ENCODE data around the gene SERPINA3. TPM values are rescaled to one million over a fixed set of nuclear protein-coding genes. Genes with fewer than 3 reads are reported as not detected.

Gene SERPINA3
- total and polyA plus RNA-seq, 2 donors (not counting 1 experiment from before 2014, with no cell fraction given), result not detected

DNA sequence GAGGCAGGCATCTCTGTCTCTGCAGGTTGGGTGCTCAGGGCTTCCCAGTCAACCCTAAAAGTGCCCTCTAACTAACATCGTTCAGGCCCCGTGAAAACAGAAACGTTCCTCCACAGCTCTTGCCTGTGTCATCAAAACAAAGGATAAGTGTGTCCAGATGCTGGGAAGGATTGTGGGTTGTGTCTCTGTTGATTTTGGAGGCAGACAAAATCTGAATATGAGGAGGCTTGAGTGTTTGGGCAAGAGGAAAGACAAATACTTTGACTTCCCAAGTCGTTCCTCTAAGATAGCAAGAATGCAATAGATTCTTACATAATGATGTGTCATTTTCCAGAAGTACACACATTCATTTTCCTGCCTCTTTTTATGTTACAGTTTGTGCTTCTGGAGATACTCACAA, 52.9 kb downstream of the SERPINA3 start:
- Histone ChIP-seq H4K20me1 (ENCODE audit: control insufficient read depth, insufficient read depth, low read length, poor library complexity, severe bottlenecking) (no peaks in the 10 kb centered on the region), H3K9me3 (ENCODE audit: control extremely low read depth in 1 of 3, control insufficient read depth in 2 of 3, insufficient read depth in 1 of 3, low read length in 2 of 3) (peaks cover 0 to 4% (median 0%) of the 10 kb centered on the region in 3 donors), H3K4me2 (replicated peaks; ENCODE audit: low read depth, low read length, poor library complexity, severe bottlenecking) (no peak overlapping the region), H3K4me3 (ENCODE audit: control extremely low read depth in 1 of 5, extremely low read depth in 1 of 5, insufficient read depth in 1 of 5, low read depth in 2 of 5, low read length in 4 of 5) (no peak overlapping the region), H3K27ac (ENCODE audit: low read length in 2 of 2) (no peak overlapping the region), H3K9ac (ENCODE audit: low read length) (no peak overlapping the region), H2AFZ (ENCODE audit: insufficient read depth, low read depth, low read length, poor library complexity, severe bottlenecking) (no peak overlapping the region), H3K27me3 (replicated peaks in 1 of 4; ENCODE audit: control extremely low read depth in 1 of 4, control insufficient read depth in 3 of 4, insufficient read depth in 4 of 4, low read length in 3 of 4) (peaks cover 0 to 3% (median 0%) of the 10 kb centered on the region in 4 experiments), H3K79me2 (ENCODE audit: control insufficient read depth, insufficient read depth, low read length) (no peaks in the 10 kb centered on the region), H3K36me3 (replicated peaks in 1 of 2; ENCODE audit: control extremely low read depth in 1 of 2, control insufficient read depth in 1 of 2, extremely low read depth in 1 of 2, insufficient read depth in 2 of 2, low read length in 1 of 2) (no peaks in the 10 kb centered on the region), H3K4me1 (ENCODE audit: control insufficient read depth in 2 of 2, insufficient read depth in 2 of 2, low read length in 2 of 2) (no peaks in the 10 kb centered on the region)
- Mint-ChIP-seq H3K4me1 (no peaks in the 10 kb centered on the region), H3K9me3 (ENCODE audit: insufficient read depth) (peaks cover 2% of the 10 kb centered on the region), H3K27ac (no peak overlapping the region), H3K27me3 (peaks cover 23% of the 10 kb centered on the region), H3K4me3 (no peak overlapping the region)
- CTCF ChIA-PET, result no interaction called here
- ATAC-seq (ENCODE audit: low read depth), result no peak
- intact Hi-C loops (cut with micrococcal nuclease), result no loop called here
- TF ChIP-seq, protein P1, sequence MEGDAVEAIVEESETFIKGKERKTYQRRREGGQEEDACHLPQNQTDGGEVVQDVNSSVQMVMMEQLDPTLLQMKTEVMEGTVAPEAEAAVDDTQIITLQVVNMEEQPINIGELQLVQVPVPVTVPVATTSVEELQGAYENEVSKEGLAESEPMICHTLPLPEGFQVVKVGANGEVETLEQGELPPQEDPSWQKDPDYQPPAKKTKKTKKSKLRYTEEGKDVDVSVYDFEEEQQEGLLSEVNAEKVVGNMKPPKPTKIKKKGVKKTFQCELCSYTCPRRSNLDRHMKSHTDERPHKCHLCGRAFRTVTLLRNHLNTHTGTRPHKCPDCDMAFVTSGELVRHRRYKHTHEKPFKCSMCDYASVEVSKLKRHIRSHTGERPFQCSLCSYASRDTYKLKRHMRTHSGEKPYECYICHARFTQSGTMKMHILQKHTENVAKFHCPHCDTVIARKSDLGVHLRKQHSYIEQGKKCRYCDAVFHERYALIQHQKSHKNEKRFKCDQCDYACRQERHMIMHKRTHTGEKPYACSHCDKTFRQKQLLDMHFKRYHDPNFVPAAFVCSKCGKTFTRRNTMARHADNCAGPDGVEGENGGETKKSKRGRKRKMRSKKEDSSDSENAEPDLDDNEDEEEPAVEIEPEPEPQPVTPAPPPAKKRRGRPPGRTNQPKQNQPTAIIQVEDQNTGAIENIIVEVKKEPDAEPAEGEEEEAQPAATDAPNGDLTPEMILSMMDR (IDR thresholded peaks at IDR 0.05), result no peak
- TF ChIP-seq EZH2 (IDR thresholded peaks at IDR 0.05; ENCODE audit: borderline replicate concordance, insufficient read depth, low read depth, low read length, poor library complexity, severe bottlenecking), result no peak
- POLR2A ChIA-PET, result no interaction called here
- DNase-seq, result no peak
- 100% methylated on average over 1 of the region's 4 CpGs for WGBS (ENCODE audit: insufficient coverage)

DNA sequence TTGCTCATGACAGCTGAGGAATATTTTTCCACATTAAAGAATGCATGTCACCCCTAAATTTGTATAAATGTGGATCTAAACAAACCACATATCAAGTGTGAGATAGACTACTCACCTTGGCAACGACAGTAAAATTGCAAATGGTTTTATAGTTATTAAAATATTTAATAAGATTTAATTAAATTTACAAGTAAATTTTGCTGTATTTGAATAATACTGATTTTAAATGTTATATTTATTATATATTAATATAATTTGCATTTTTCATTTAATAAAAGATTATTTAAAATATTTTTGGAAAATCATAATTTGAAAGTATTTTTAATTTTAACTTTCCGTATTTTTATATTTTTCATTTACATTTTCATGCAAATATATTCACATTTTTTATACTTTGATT, 53.4 kb downstream of the SERPINA3 start:
- DNase-seq, result no peak
- POLR2A ChIA-PET, result no interaction called here
- H3K27ac ChIP-seq (ENCODE audit: low read length in 2 of 2), result no peak overlapping the region
- no peak overlapping the region for H3K4me2 ChIP-seq (replicated peaks; ENCODE audit: low read depth, low read length, poor library complexity, severe bottlenecking)
- no peak overlapping the region for H2AFZ ChIP-seq (ENCODE audit: insufficient read depth, low read depth, low read length, poor library complexity, severe bottlenecking)
- Mint-ChIP-seq H3K27me3 (peaks cover 23% of the 10 kb centered on the region), H3K4me1 (no peaks in the 10 kb centered on the region), H3K9me3 (ENCODE audit: insufficient read depth) (peaks cover 2% of the 10 kb centered on the region), H3K27ac (no peak overlapping the region), H3K4me3 (no peak overlapping the region)
- CTCF ChIA-PET, result no interaction called here
- no peaks in the 10 kb centered on the region for H4K20me1 ChIP-seq (ENCODE audit: control insufficient read depth, insufficient read depth, low read length, poor library complexity, severe bottlenecking)
- WGBS (ENCODE audit: insufficient coverage), result no CpG with 5 or more reads among the region's 2 CpGs
- peaks cover 0 to 2% (median 0%) of the 10 kb centered on the region in 4 experiments for H3K27me3 ChIP-seq (replicated peaks in 1 of 4; ENCODE audit: control extremely low read depth in 1 of 4, control insufficient read depth in 3 of 4, insufficient read depth in 4 of 4, low read length in 3 of 4)
- intact Hi-C loops (cut with micrococcal nuclease), result no loop called here
- no peak overlapping the region for H3K4me3 ChIP-seq (ENCODE audit: control extremely low read depth in 1 of 5, extremely low read depth in 1 of 5, insufficient read depth in 1 of 5, low read depth in 2 of 5, low read length in 4 of 5)
- ATAC-seq (ENCODE audit: low read depth), result no peak
- TF ChIP-seq EZH2 (IDR thresholded peaks at IDR 0.05; ENCODE audit: borderline replicate concordance, insufficient read depth, low read depth, low read length, poor library complexity, severe bottlenecking), result no peak
- TF ChIP-seq, protein P1 (IDR thresholded peaks at IDR 0.05), result no peak
- no peaks in the 10 kb centered on the region for H3K79me2 ChIP-seq (ENCODE audit: control insufficient read depth, insufficient read depth, low read length)
- H3K9me3 ChIP-seq (ENCODE audit: control extremely low read depth in 1 of 3, control insufficient read depth in 2 of 3, insufficient read depth in 1 of 3, low read length in 2 of 3), result peaks cover 0 to 4% (median 0%) of the 10 kb centered on the region in 3 donors
- no peaks in the 10 kb centered on the region for H3K36me3 ChIP-seq (replicated peaks in 1 of 2; ENCODE audit: control extremely low read depth in 1 of 2, control insufficient read depth in 1 of 2, extremely low read depth in 1 of 2, insufficient read depth in 2 of 2, low read length in 1 of 2)
- H3K9ac ChIP-seq (ENCODE audit: low read length), result no peak overlapping the region
- H3K4me1 ChIP-seq (ENCODE audit: control insufficient read depth in 2 of 2, insufficient read depth in 2 of 2, low read length in 2 of 2), result no peaks in the 10 kb centered on the region
